HepG2 (cell line): Measurements from ENCODE around the gene ARTN. TPM values are rescaled to one million over a fixed set of nuclear protein-coding genes. Genes with fewer than 3 reads are reported as not detected.

Experiments
- CBX5 ChIP-seq: sonication (generic); formaldehyde crosslinking; IDR thresholded peaks from 2 replicates; pipeline ENCODE4 v1.4.0; 2020; ENCODE audit warnings: missing genetic modification reagents, borderline replicate concordance
- EHMT2 ChIP-seq: fragments of 200-600 bp; sonication (generic); IDR thresholded peaks from 2 replicates; pipeline ENCODE4 v1.7.0; 2017; ENCODE audit warnings: antibody characterized with exemption, low read depth, low read length, borderline replicate concordance
- HNRNPLL ChIP-seq: fragments of 200-400 bp; formaldehyde crosslinking; IDR thresholded peaks from 2 replicates; pipeline ENCODE4 v1.6.1; 2017; ENCODE audit warnings: mild to moderate bottlenecking, low read depth, low read length; ENCODE audit not compliant: poor library complexity, severe bottlenecking
- NR2F1 ChIP-seq, 2 experiments: fragments of 450-650 bp in 1 of 2; formaldehyde crosslinking in 1 of 2; IDR thresholded peaks; 2 replicates each; pipeline versions ENCODE4 v1.5.0 to v1.6.1; 2016 to 2020; ENCODE audit warnings: mild to moderate bottlenecking in 1 of 2, missing compliant biosample characterization in 1 of 2, missing genetic modification reagents in 1 of 2, moderate library complexity in 1 of 2
- RAD21 ChIP-seq: fragments of 450-650 bp; formaldehyde crosslinking; IDR thresholded peaks from 2 replicates; pipeline ENCODE4 v1.5.0; 2020; ENCODE audit warnings: mild to moderate bottlenecking
- SCMH1 ChIP-seq: sonication (generic); formaldehyde crosslinking; IDR thresholded peaks from 2 replicates; pipeline ENCODE4 v1.9.0; 2021; ENCODE audit warnings: missing genetic modification reagents, mild to moderate bottlenecking, borderline replicate concordance
- TCF7 ChIP-seq: sonication (generic); IDR thresholded peaks from 2 replicates; pipeline ENCODE4 v1.6.1; 2016; ENCODE audit warnings: antibody characterized with exemption, low read depth
- ZNF207 ChIP-seq: fragments of 450-650 bp; IDR thresholded peaks from 2 replicates; pipeline ENCODE4 v1.6.1; 2016; ENCODE audit warnings: antibody characterized with exemption, borderline replicate concordance
- ZNF644 ChIP-seq: IDR thresholded peaks from 2 replicates; pipeline ENCODE4 v1.6.1; 2016; ENCODE audit warnings: low read depth
- ZSCAN30 ChIP-seq: sonication (generic); formaldehyde crosslinking; IDR thresholded peaks from 2 replicates; pipeline ENCODE4 v1.5.0; 2020; ENCODE audit warnings: mild to moderate bottlenecking, missing genetic modification reagents
- polyA plus RNA-seq, 8 experiments: library from polyadenylated mRNA; depleted of rRNA in 3 of 8; stranded (reverse) in 7 of 8; unstranded in 1 of 8; fragments of >200 nt; fragmentation: Illumina TruSeq in 4 of 8; extraction: Trizol in 4 of 8; gene quantifications; 2 replicates each; pipeline versions ENCODE4 v1.2.1 to v1.2.3, GENCODE V29; 2011 to 2016; ENCODE audit warnings: low read depth in 4 of 8, missing spikeins in 1 of 8, mixed read lengths in 1 of 8; ENCODE audit not compliant: insufficient read depth in 1 of 8
- total RNA-seq, 5 experiments: library from RNA; depleted of rRNA; stranded (reverse); fragments of >200 nt; fragmentation: Illumina TruSeq; extraction: Trizol; gene quantifications; 2 replicates each; pipeline ENCODE4 v1.2.3, GENCODE V29; 2016; ENCODE audit warnings: low read depth in 1 of 5
- TF ChIP-seq, protein P1 (sequence below): sonication (generic); formaldehyde crosslinking; conservative IDR thresholded peaks from 2 replicates; pipeline ENCODE4 v1.4.0; 2020; ENCODE audit warnings: missing genetic modification reagents
- TF ChIP-seq, protein P2 (sequence below): sonication (generic); formaldehyde crosslinking; IDR thresholded peaks from 2 replicates; pipeline ENCODE4 v1.5.0; 2020; ENCODE audit warnings: mild to moderate bottlenecking, missing genetic modification reagents, borderline replicate concordance
- TF ChIP-seq, protein P3 (sequence below): IDR thresholded peaks from 2 replicates; pipeline ENCODE4 v1.6.1; 2016; ENCODE audit warnings: low read depth, borderline replicate concordance
- TF ChIP-seq, protein P4 (sequence below): sonication (generic); formaldehyde crosslinking; IDR thresholded peaks from 2 replicates; pipeline ENCODE4 v1.5.1; 2020; ENCODE audit warnings: missing genetic modification reagents, mild to moderate bottlenecking, borderline replicate concordance
- TF ChIP-seq, protein P5 (sequence below): sonication (generic); formaldehyde crosslinking; IDR thresholded peaks from 2 replicates; pipeline ENCODE4 v1.8.1; 2022; ENCODE audit warnings: mild to moderate bottlenecking, missing genetic modification reagents
- TF ChIP-seq, protein P6 (sequence below): IDR thresholded peaks from 2 replicates; pipeline ENCODE4 v1.6.1; 2016; ENCODE audit warnings: missing genetic modification reagents, missing compliant biosample characterization

Gene ARTN
- total and polyA plus RNA-seq, 2 of the 13 experiments (the other 11 are each of a cell fraction or from before 2014, with no cell fraction given) = 0.11 to 0.62 TPM

DNA sequence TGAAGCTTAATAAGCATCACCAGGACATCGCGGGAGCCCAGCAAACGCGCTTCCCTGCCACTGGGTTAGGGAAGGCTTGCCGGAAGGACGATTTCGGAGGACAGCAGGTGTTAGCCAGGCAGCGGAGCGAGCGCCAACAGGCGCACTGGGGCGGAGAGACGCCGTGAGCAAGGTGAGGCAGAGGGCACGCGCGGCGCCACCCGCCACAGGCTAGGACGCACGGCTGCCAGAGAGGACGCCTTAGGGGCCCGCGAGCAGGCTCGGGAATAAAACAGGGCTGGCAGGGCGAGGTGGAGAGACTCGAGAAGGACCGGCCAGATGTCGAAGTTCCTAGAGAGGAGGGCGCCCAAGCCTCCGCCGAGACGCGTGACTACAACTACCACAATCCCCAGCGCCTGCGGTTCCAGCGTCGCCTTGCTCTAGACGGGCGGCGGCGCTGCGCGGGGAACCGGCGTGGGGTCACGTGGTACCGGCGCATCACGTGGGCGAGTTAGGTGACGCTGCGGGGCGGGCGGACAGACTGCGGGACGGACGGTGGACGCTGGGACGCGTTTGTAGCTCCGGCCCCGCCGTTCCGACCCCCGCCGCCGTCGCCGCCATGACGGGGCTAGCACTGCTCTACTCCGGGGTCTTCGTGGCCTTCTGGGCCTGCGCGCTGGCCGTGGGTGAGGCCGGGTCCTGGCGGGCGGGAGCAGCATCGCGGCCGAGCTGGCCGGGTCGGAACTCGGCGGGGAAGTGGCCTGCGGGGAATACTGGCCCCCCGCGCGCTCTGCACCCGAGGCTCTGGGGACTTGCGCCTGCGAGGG, 41.0 kb downstream of the ARTN start, which contains the start of gene ATP6V0B (continued):
- TF ChIP-seq, protein P1, sequence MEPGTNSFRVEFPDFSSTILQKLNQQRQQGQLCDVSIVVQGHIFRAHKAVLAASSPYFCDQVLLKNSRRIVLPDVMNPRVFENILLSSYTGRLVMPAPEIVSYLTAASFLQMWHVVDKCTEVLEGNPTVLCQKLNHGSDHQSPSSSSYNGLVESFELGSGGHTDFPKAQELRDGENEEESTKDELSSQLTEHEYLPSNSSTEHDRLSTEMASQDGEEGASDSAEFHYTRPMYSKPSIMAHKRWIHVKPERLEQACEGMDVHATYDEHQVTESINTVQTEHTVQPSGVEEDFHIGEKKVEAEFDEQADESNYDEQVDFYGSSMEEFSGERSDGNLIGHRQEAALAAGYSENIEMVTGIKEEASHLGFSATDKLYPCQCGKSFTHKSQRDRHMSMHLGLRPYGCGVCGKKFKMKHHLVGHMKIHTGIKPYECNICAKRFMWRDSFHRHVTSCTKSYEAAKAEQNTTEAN = 0 out of 2 replicates have a peak, but pooled peaks have one; percentile 26
- TF ChIP-seq HNRNPLL (peak; percentile 92), CBX5 (CRISPR knock-in tag) (peak; percentile 52; the same call in 1 of the 2 replicates), NR2F1 (CRISPR knock-in tag; IDR thresholded peaks at IDR 0.05) (no peak), TCF7 (no peak), ZNF207 (no peak), ZNF644 (CRISPR knock-in tag) (no peak), RAD21 (CRISPR knock-in tag) (no peak; the same call in 1 of the 2 replicates), EHMT2 (no peak), ZSCAN30 (CRISPR knock-in tag) (no peak), SCMH1 (CRISPR knock-in tag) (no peak)
- TF ChIP-seq, protein P2, sequence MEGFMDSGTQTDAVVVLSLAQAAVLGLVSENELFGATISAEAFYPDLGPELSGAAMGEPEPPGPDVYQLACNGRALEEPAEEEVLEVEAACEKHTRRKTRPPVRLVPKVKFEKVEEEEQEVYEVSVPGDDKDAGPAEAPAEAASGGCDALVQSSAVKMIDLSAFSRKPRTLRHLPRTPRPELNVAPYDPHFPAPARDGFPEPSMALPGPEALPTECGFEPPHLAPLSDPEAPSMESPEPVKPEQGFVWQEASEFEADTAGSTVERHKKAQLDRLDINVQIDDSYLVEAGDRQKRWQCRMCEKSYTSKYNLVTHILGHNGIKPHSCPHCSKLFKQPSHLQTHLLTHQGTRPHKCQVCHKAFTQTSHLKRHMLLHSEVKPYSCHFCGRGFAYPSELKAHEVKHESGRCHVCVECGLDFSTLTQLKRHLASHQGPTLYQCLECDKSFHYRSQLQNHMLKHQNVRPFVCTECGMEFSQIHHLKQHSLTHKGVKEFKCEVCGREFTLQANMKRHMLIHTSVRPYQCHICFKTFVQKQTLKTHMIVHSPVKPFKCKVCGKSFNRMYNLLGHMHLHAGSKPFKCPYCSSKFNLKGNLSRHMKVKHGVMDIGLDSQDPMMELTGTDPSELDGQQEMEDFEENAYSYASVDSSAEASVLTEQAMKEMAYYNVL (CRISPR knock-in tag) = 0 out of 2 replicates have a peak, but pooled peaks have one; percentile 50
- TF ChIP-seq, protein P3, sequence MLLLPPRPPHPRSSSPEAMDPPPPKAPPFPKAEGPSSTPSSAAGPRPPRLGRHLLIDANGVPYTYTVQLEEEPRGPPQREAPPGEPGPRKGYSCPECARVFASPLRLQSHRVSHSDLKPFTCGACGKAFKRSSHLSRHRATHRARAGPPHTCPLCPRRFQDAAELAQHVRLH (CRISPR knock-in tag) = peak; percentile 31; the same call in 1 of the 2 replicates
- TF ChIP-seq, protein P4, sequence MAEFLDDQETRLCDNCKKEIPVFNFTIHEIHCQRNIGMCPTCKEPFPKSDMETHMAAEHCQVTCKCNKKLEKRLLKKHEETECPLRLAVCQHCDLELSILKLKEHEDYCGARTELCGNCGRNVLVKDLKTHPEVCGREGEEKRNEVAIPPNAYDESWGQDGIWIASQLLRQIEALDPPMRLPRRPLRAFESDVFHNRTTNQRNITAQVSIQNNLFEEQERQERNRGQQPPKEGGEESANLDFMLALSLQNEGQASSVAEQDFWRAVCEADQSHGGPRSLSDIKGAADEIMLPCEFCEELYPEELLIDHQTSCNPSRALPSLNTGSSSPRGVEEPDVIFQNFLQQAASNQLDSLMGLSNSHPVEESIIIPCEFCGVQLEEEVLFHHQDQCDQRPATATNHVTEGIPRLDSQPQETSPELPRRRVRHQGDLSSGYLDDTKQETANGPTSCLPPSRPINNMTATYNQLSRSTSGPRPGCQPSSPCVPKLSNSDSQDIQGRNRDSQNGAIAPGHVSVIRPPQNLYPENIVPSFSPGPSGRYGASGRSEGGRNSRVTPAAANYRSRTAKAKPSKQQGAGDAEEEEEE (CRISPR knock-in tag) = no peak
- TF ChIP-seq, protein P5, sequence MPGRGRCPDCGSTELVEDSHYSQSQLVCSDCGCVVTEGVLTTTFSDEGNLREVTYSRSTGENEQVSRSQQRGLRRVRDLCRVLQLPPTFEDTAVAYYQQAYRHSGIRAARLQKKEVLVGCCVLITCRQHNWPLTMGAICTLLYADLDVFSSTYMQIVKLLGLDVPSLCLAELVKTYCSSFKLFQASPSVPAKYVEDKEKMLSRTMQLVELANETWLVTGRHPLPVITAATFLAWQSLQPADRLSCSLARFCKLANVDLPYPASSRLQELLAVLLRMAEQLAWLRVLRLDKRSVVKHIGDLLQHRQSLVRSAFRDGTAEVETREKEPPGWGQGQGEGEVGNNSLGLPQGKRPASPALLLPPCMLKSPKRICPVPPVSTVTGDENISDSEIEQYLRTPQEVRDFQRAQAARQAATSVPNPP (CRISPR knock-in tag) = no peak
- TF ChIP-seq, protein P6, sequence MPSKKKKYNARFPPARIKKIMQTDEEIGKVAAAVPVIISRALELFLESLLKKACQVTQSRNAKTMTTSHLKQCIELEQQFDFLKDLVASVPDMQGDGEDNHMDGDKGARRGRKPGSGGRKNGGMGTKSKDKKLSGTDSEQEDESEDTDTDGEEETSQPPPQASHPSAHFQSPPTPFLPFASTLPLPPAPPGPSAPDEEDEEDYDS (CRISPR knock-in tag) = peak; percentile 62; the same call in 1 of the 2 replicates
